PC-9 (cell line): ENCODE data around the gene PCDH9. TPM values are rescaled to one million over a fixed set of nuclear protein-coding genes. Genes with fewer than 3 reads are reported as not detected.

Experiments used
- BruUV-seq: library from RNA; stranded (reverse); fragments of 400-500 nt; replicated peaks from 2 replicates; lab custom pipeline; 2021; lab: Mats Ljungman, UMichigan
- CTCF ChIA-PET: fragments of 300-600 bp; sonication (Branson Sonifier 250); formaldehyde crosslinking; loops from one replicate; lab custom pipeline; 2022; ENCODE audit warnings: antibody characterized with exemption; lab: Charles Lee
- POLR2A ChIA-PET: fragments of 300-600 bp; sonication (Branson Sonifier 250); formaldehyde crosslinking; loops from one replicate; lab custom pipeline; 2022; ENCODE audit warnings: antibody characterized with exemption; ENCODE audit not compliant: unreplicated experiment; lab: Charles Lee
- DNase-seq, 2 experiments: peaks; one replicate each; pipeline versions ENCODE4 v3.0.0 to v3.0.0-alpha.2; 2015 to 2022; ENCODE audit warnings: mixed read lengths in 1 of 2
- H2AFZ ChIP-seq: fragments of 200-600 bp; sonication (generic); 2 replicates; pipeline ENCODE4 v1.8.1; 2017; ENCODE audit warnings: antibody characterized with exemption
- H3F3A ChIP-seq: fragments of 200-600 bp; sonication (generic); 2 replicates; pipeline ENCODE4 v1.8.1; 2017; ENCODE audit warnings: antibody characterized with exemption, mild to moderate bottlenecking, low read depth; ENCODE audit not compliant: insufficient read depth
- H3K27ac ChIP-seq: fragments of 200-600 bp; sonication (generic); 2 replicates; pipeline ENCODE4 v1.6.1; 2016; ENCODE audit warnings: mixed run types
- H3K27me3 ChIP-seq: fragments of 200-600 bp; sonication (generic); 2 replicates; pipeline ENCODE4 v1.6.1; 2016; ENCODE audit warnings: low read depth, mixed run types; ENCODE audit not compliant: insufficient read depth
- H3K36me3 ChIP-seq: fragments of 200-600 bp; sonication (generic); 2 replicates; pipeline ENCODE4 v1.6.1; 2016; ENCODE audit warnings: low read depth, mixed run types
- H3K4me1 ChIP-seq: fragments of 200-600 bp; sonication (generic); replicated peaks from 2 replicates; pipeline ENCODE4 v1.6.1; 2016; ENCODE audit warnings: mixed run types; ENCODE audit not compliant: insufficient read depth
- H3K4me2 ChIP-seq: fragments of 200-600 bp; sonication (generic); 2 replicates; pipeline ENCODE4 v1.6.1; 2017; ENCODE audit warnings: mixed run types
- H3K4me3 ChIP-seq: fragments of 200-600 bp; sonication (generic); 2 replicates; pipeline ENCODE4 v1.6.1; 2016; ENCODE audit warnings: mixed run types
- H3K79me2 ChIP-seq: fragments of 200-600 bp; sonication (generic); 2 replicates; pipeline ENCODE4 v1.6.1; 2017; ENCODE audit warnings: low read depth, mixed run types
- H3K9me2 ChIP-seq: fragments of 200-600 bp; sonication (generic); 2 replicates; pipeline ENCODE4 v1.8.1; 2017; ENCODE audit warnings: mild to moderate bottlenecking; ENCODE audit not compliant: insufficient read depth
- H3K9me3 ChIP-seq: fragments of 200-600 bp; sonication (generic); 2 replicates; pipeline ENCODE4 v1.8.1; 2016; ENCODE audit warnings: low read depth; ENCODE audit not compliant: insufficient read depth
- H4K20me1 ChIP-seq: fragments of 200-600 bp; sonication (generic); 2 replicates; pipeline ENCODE4 v1.8.1; 2017; ENCODE audit not compliant: insufficient read depth
- EZH2 ChIP-seq: fragments of 200-600 bp; sonication (generic); IDR thresholded peaks from 2 replicates; pipeline ENCODE4 v1.8.0; 2017; ENCODE audit warnings: antibody characterized with exemption, low read depth
- intact Hi-C: fragments of 100-400 bp; cut with micrococcal nuclease; formaldehyde crosslinking; loops from one replicate; pipeline ENCODE4 v1.10.0; 2022; ENCODE audit not compliant: unreplicated experiment
- total RNA-seq: library from RNA; stranded (reverse); gene quantifications from 2 replicates; pipeline ENCODE4 v1.2.3, GENCODE V29; 2021
- TF ChIP-seq, protein P1 (sequence below): fragments of 200-600 bp; sonication (generic); conservative IDR thresholded peaks from 2 replicates; pipeline ENCODE4 v1.6.1; 2017; ENCODE audit warnings: mixed run types, antibody characterized with exemption, mild to moderate bottlenecking, moderate library complexity

PCDH9 gene
- total RNA-seq, 1 experiment from 2014 or later: 0.37 TPM

- TF ChIP-seq, protein P1, sequence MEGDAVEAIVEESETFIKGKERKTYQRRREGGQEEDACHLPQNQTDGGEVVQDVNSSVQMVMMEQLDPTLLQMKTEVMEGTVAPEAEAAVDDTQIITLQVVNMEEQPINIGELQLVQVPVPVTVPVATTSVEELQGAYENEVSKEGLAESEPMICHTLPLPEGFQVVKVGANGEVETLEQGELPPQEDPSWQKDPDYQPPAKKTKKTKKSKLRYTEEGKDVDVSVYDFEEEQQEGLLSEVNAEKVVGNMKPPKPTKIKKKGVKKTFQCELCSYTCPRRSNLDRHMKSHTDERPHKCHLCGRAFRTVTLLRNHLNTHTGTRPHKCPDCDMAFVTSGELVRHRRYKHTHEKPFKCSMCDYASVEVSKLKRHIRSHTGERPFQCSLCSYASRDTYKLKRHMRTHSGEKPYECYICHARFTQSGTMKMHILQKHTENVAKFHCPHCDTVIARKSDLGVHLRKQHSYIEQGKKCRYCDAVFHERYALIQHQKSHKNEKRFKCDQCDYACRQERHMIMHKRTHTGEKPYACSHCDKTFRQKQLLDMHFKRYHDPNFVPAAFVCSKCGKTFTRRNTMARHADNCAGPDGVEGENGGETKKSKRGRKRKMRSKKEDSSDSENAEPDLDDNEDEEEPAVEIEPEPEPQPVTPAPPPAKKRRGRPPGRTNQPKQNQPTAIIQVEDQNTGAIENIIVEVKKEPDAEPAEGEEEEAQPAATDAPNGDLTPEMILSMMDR: no peak
- no peak for TF ChIP-seq EZH2
- H3K9me2 ChIP-seq: no peaks in the 10 kb centered on the region
- no peaks in the 10 kb centered on the region for H3K4me1 ChIP-seq
- DNase-seq: no peak
- no peak overlapping the region for H3K4me3 ChIP-seq
- H3K79me2 ChIP-seq: no peaks in the 10 kb centered on the region
- ChIA-PET CTCF (no interaction called here), POLR2A (no interaction called here)
- intact Hi-C loops: loop anchor here (5.0 kb wide), 1 partner anchor 615 kb away; the partner anchor contains the start of gene PCDH9
- no peak overlapping the region for H2AFZ ChIP-seq
- no peaks in the 10 kb centered on the region for H3K36me3 ChIP-seq
- H3K27ac ChIP-seq: no peak overlapping the region
- no TSS peak for BruUV-seq
- no peaks in the 10 kb centered on the region for H3F3A ChIP-seq
- H3K4me2 ChIP-seq: no peak overlapping the region
- H3K9me3 ChIP-seq: no peaks in the 10 kb centered on the region
- no peaks in the 10 kb centered on the region for H4K20me1 ChIP-seq
- H3K27me3 ChIP-seq: no peaks in the 10 kb centered on the region
Measured at GRCh38 chr13:66617786-66618185, 612.4 kb downstream of the PCDH9 start.

DNA sequence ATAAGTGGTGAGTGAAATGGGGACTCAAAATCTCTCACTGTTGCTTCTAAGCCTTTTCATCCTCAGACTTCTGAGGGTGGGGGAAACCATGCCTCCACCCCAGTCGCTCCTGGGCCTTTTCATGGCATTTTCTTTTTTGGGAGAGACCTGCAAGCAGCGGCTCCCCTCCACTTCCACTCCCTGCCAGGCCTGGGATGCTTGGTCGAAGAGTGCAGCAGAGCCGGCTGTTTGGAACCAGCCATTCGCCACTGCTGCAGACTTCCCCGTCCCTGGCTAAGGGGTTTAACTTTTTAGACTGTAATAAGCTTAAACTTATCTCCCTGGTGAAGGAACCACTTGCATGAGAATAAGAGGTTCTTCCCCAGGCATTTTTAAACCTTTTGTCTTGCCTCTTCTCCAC is 617.2 kb downstream of the PCDH9 start:
- no peaks in the 10 kb centered on the region for H3K79me2 ChIP-seq
- no peaks in the 10 kb centered on the region for H3K36me3 ChIP-seq
- no peaks in the 10 kb centered on the region for H3K9me3 ChIP-seq
- BruUV-seq: no TSS peak
- no peak overlapping the region for H3K4me3 ChIP-seq
- intact Hi-C loops: no loop called here
- CTCF ChIA-PET: no interaction called here
- H3K9me2 ChIP-seq: no peaks in the 10 kb centered on the region
- H4K20me1 ChIP-seq: no peaks in the 10 kb centered on the region
- POLR2A ChIA-PET: no interaction called here
- no peak overlapping the region for H3K4me2 ChIP-seq
- no peak overlapping the region for H3K27ac ChIP-seq
- TF ChIP-seq, protein P1: no peak
- TF ChIP-seq EZH2: no peak
- H2AFZ ChIP-seq: no peak overlapping the region
- no peaks in the 10 kb centered on the region for H3K4me1 ChIP-seq
- DNase-seq: no peak
- H3F3A ChIP-seq: no peaks in the 10 kb centered on the region
- no peaks in the 10 kb centered on the region for H3K27me3 ChIP-seq

DNA sequence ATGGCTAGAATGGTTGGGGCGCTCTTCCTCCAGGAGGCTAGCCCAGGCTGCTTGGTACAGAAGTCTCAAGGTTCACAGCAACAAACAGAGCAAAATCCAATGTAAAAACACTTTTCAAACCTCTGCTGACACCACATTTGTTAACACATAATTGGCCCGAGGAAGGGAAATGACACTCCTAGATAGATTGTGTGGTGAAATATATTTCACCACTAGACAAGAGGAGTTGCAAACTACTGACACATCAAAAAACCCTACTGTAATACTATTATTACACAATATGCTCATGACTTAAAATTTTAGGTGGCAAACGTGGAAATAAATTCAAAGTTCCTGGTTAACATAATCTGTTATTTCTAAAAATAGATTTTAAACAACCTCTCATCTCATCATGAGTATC is 643.6 kb downstream of the PCDH9 start:
- Histone ChIP-seq H3K27ac (no peak overlapping the region), H3K4me2 (no peak overlapping the region), H3K4me3 (no peak overlapping the region), H3K9me2 (no peaks in the 10 kb centered on the region; the same call in 1 of the 2 replicates), H3K27me3 (no peaks in the 10 kb centered on the region), H4K20me1 (no peaks in the 10 kb centered on the region), H3K36me3 (no peaks in the 10 kb centered on the region), H2AFZ (no peak overlapping the region), H3K4me1 (no peaks in the 10 kb centered on the region), H3F3A (no peaks in the 10 kb centered on the region), H3K79me2 (no peaks in the 10 kb centered on the region), H3K9me3 (0 out of 2 replicates have a peak, but pooled peaks cover 3% of the 10 kb centered on the region)
- intact Hi-C loops: no loop called here
- CTCF ChIA-PET: no interaction called here
- TF ChIP-seq, protein P1: no peak
- no peak for TF ChIP-seq EZH2
- no peak for DNase-seq
- POLR2A ChIA-PET: no interaction called here
- BruUV-seq: no TSS peak
